GM18499 (cell line): ENCODE results near the gene COX7A2.

Source experiments
- ATAC-seq: cut with Tn5 transposase; IDR thresholded peaks from one replicate; pipeline ENCODE4 v1.9.1; 2021; ENCODE audit warnings: moderate number of reproducible peaks; ENCODE audit not compliant: insufficient read depth, unreplicated experiment

Gene COX7A2

GRCh38 chr6:75243333-75244062 lies at the start of gene COX7A2:
TSS of gene COX7A2 (minus strand) at chr6:75243801. CDS start at chr6:75243734, 67 bp downstream.
- ATAC-seq, result peak; percentile 93

GRCh38 chr6:75292555-75292954 lies 49.0 kb upstream of the COX7A2 start:
- no peak for ATAC-seq

- ATAC-seq, result no peak
Measured at GRCh38 chr6:75291744-75292143, 48.1 kb upstream of the COX7A2 start.

- ATAC-seq, result no peak
Measured at GRCh38 chr6:75291331-75291730, 47.7 kb upstream of the COX7A2 start.

- ATAC-seq, result no peak
Measured at GRCh38 chr6:75290136-75290945, 46.7 kb upstream of the COX7A2 start.

GRCh38 chr6:75288023-75288422 lies 44.4 kb upstream of the COX7A2 start:
- ATAC-seq, result no peak

- ATAC-seq, result no peak
Measured at GRCh38 chr6:75287424-75287823, 43.8 kb upstream of the COX7A2 start.

DNA sequence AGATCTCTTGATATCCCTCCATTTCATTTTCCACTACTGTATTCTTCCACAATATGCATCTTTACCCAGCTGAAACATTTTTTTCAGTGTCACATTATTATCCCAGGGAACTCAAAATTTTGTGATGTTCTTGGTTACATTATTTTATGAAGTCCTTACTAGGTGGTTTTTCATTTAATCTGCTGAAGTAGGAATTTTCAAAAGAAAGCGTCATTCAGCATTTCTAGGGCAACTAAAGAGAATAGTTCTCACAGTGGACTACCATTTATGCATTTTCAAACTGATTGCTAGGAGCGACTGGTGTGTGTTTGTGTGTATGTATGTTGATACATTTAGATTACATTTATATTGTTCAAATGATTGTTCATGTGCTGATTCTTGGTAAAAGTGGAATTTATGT lies 43.4 kb upstream of the COX7A2 start:
- no peak for ATAC-seq

DNA sequence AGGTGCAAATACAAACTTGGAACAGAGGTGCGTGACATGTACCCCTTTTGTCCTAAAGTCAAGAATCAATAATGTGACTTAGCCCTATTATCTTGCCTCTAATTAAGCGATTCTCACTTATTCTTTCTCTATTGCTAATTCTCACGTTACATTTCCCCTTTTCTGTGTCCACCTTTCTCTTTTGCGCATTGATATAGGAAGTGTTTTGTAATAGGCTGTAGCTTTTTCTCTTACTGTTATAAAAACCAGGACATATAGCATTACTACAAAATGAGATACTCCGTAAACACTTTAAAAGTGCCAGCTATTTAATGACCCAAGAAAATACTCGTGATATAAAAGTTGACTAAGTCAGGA lies 41.7 kb upstream of the COX7A2 start:
- ATAC-seq, result peak; percentile 2

DNA sequence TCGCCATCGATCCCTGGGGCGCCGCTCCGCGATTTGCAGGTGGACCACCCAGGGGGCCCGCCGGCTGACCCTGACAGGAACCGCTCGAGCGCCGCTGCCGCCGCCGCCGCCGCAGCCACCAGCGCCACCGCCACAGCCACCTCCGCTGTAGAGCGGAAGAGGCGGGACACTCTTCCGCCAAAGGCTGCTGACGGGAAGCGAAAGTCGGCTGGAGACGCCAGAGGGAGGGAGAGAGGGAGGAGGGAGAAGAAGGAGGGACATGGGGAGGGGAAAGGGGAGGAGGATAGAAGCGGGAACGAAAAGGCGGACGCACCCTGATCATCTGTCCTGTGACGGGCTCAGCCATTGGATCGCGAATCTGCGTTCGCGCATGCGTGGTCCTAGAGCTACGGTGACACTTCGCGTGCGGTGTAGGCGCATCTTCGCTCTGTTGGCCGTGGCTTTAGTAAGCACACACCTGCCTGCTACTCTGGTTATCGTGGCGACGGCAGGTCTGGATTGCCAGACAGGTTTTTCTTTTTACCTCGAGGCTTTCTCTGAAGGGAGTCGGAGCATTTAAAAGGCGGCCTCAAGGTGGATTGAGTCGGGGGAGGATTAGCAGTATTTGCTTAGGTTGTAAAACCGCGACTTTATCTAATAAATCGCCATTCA lies 41.2 kb upstream of the COX7A2 start, which contains the start of gene TMEM30A:
TSS of gene TMEM30A (minus strand) at position 161 of the 651 bp plus-strand sequence. CDS start at position 7, 154 bp downstream.
- ATAC-seq, result peak; percentile 82

- ATAC-seq, result peak; percentile 11
Measured at GRCh38 chr6:75283907-75284631, 40.5 kb upstream of the COX7A2 start.

DNA sequence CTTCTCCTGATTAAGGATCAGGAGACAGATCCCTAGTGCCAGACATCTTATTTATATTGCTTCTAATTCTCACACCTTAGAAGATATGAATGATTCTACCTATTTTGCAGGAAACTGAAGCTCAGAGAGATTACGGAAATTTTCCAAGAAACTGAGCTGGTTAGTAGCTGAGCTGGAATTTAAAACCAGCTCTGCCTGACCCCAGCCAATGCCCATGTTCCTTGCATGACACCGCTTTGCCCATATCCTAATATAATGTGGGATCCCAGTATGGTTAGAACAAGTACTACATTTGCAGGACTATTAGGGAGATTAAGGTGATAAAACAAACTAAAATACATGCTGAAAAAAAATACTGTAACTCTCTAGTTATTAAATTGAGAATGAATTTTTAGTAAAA lies 39.1 kb upstream of the COX7A2 start:
- ATAC-seq, result no peak

DNA sequence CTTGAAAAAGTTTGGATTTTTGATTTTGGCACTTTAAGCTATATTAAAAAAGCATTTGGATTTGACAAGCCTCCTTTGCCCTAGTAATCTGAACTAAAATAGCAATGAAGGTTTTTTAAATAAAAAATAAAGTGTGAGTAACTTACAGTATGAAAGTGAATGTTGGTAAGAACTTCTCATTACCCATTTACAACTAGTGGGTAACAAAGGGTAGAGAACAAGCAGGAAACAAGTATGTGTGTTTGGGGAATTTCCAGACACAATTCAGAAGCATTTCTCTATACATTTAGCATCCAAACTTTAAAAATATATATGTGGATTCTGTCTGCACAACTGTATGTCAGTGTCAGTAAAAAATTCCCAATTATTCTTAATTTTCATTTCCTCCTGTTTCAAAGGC lies 38.1 kb upstream of the COX7A2 start:
- peak; percentile 24 for ATAC-seq

- no peak for ATAC-seq
Measured at GRCh38 chr6:75280131-75280855, 36.7 kb upstream of the COX7A2 start.

GRCh38 chr6:75279418-75279817 lies 35.8 kb upstream of the COX7A2 start:
- ATAC-seq, result no peak

- no peak for ATAC-seq
Measured at GRCh38 chr6:75278474-75279077, 35.0 kb upstream of the COX7A2 start.

GRCh38 chr6:75275067-75275466 lies 31.5 kb upstream of the COX7A2 start:
- ATAC-seq, result no peak

- ATAC-seq, result no peak
Measured at GRCh38 chr6:75273009-75273408, 29.4 kb upstream of the COX7A2 start.

DNA sequence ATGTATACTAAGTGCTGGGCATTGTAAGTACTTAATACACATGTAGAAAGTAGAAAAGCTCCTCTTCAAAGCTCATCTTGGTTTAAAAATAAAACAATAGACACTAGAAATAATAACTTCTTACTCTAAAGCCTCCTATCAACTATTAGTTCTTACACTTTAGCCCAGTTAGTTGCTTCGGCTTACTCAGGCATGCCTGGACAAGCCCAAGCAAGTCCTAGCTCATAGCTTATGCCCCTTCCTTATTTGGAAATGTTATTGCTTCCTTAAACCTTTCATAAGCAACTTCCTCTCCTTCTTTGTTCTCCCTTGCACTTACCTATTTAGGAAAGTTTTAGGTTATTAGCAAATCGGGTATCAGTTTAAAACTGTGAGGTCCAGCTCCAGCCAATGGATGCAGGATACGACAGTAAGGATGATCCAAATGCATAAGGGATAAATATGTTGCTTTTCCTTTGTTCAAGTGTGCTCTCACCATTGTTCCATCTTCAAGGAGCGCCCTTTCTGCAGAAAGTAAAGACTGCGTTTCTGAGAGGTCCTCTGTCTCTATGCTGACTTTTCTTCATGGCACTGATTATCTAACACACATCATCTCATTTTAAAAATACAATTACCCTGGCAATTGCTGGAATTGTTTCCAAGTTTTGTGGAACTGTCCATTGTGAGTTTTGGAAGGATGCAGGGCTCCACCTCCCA lies 28.7 kb upstream of the COX7A2 start:
- ATAC-seq, result no peak
